ENCODE results near the gene HLCS.
"Not testable (repeated sequence)": the region's sequence is repeated elsewhere in the genome, so short reads cannot be mapped to it uniquely, and the experiment has no call there.

Gene HLCS

DNA sequence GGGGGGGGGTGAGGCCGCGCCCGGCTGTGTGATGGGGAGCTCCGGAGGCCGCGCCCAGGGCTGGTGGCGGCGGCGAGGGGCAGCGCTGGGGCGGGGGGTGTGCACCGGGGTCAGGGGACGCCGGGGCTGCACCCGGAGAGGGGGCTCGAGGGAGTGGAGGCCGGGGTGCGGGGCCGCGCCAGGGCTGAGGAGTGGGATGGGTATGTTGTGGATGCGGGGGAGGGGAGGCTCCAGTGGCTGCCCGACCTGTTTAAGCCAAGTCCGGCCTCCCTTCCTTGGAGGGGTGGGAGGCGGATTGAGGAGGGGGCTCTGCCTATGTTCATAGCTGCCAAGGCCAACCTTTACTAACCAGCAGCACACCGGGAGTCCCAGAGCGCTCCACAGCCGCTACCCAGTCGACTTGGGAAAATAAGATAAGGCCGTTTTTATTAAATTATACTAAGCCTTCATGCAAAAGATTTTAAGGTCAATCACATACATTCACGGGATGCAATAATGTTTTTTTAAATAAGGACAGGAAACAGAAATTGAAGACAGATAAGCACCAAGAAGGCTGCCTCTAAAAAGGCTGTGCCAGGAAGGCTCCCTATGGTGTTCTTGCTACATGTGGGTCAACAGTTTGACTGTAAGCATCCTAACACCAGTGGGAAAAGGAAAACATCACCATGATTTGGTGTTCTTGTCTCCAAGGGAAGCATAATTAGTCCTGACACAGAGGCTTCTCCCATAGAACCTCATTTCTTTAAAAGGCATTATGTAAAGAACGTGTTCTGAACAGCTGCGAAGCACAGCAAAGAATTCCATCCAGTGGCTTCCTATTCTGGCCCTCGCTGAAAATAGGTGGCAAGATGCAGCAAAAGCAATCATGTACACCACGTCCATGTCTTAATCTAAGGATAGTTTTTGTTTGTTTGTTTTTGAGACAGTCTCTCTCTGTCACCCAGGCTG is 626 bp upstream of the HLCS start:
- Histone ChIP-seq H3K9ac (ENCODE audit: low read depth, low read length) (peak overlapping the region; percentile 55), H3K36me3 (ENCODE audit: insufficient read depth, low read length) (no peaks in the 10 kb centered on the region), H3K4me3 (ENCODE audit: low read length) (peak overlapping the region; percentile 68), H3K27ac (ENCODE audit: low read depth, low read length) (peak overlapping the region; percentile 59; the same call in 1 of the 2 replicates), H3K4me1 (ENCODE audit: insufficient read depth, low read length) (0 out of 2 replicates have a peak, but pooled peaks cover 6% of the 10 kb centered on the region), H3K9me3 (ENCODE audit: insufficient read depth, low read depth, low read length) (no peaks in the 10 kb centered on the region), H3K27me3 (ENCODE audit: insufficient read depth, low read length) (no peaks in the 10 kb centered on the region)
- 17% methylated on average over 33 of the region's 34 CpGs for WGBS

DNA sequence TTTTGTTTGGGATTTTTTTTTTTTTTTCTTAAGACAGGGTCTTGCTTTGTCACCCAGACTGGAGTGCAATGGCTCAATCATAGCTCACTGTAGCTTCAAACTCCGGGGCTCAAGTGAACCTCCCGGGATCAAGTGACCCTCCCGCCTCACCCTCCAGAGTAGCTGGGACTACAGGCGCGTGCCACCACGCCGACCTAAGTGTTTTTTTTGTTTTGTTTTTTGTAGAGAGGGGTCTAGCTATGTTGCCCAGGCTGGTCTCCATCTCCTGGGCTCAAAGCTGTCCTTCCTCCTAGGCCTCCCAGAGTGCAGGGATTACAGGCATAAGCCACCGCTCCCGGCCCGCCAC is 776 bp downstream of the HLCS start:
- 50% methylated on average over 10 of the region's 10 CpGs for WGBS

DNA sequence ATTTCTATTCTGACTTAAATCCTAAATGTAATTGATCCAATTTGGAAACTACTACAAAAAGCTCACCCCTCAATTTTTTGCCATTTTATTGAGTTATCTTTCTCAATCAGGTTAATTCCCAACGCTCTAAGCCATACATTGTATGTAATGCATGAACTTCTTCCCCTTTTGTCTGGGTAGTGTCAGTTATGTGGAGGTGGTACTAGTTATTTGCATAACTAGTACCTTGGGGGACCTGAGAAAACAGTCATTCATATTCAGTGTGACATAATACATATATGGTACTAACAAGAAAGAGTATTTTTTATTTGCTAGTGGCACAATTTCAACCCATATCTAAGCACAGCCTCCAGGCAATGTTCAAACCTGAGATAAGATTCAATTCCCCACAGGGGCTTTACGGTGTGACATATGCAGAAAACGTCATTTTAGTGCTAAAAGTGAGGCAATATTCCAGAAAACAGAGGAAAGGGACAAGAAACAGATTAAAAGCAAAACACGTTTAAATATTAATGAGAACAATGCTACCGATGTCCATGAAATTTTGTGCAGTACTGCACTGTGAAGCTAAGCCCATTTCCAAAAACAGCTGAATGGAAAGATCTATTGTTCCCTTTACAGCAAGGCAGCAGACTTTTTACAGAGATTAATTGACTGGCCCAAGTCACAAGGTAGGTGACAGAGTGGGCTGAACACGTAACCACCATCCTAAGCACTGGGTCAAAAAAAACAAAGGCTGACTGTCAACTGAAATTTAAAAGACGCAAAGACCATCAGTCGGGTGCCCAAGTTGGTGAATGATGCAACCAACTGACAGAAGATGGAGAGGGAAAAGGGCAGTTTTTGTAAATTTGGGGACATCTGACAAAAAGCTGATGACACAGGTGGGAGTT is 1.4 kb downstream of the HLCS start:
- peak overlapping the region; percentile 77; the same call in 1 of the 2 replicates for H3K4me3 ChIP-seq (ENCODE audit: low read length)
- no peaks in the 10 kb centered on the region for H3K27me3 ChIP-seq (ENCODE audit: insufficient read depth, low read length)
- 84% methylated on average over 7 of the region's 8 CpGs for WGBS
- no peak overlapping the region for H3K27ac ChIP-seq (ENCODE audit: low read depth, low read length)
- peaks cover 8% of the 10 kb centered on the region; the same call in 1 of the 2 replicates for H3K36me3 ChIP-seq (ENCODE audit: insufficient read depth, low read length)
- H3K9me3 ChIP-seq (ENCODE audit: insufficient read depth, low read depth, low read length), result no peaks in the 10 kb centered on the region
- H3K9ac ChIP-seq (ENCODE audit: low read depth, low read length), result no peak overlapping the region
- 0 out of 2 replicates have a peak, but pooled peaks cover 6% of the 10 kb centered on the region for H3K4me1 ChIP-seq (ENCODE audit: insufficient read depth, low read length)

More for the DNA sequence above, 776 bp downstream of the HLCS start:
- Histone ChIP-seq H3K9me3 (ENCODE audit: insufficient read depth, low read depth, low read length) (no peaks in the 10 kb centered on the region), H3K9ac (ENCODE audit: low read depth, low read length) (peak overlapping the region; percentile 78), H3K27ac (ENCODE audit: low read depth, low read length) (peak overlapping the region; percentile 71; the same call in 1 of the 2 replicates), H3K36me3 (ENCODE audit: insufficient read depth, low read length) (peaks cover 7% of the 10 kb centered on the region; the same call in 1 of the 2 replicates), H3K4me1 (ENCODE audit: insufficient read depth, low read length) (0 out of 2 replicates have a peak, but pooled peaks cover 6% of the 10 kb centered on the region), H3K27me3 (ENCODE audit: insufficient read depth, low read length) (no peaks in the 10 kb centered on the region), H3K4me3 (ENCODE audit: low read length) (peak overlapping the region; percentile 77)

DNA sequence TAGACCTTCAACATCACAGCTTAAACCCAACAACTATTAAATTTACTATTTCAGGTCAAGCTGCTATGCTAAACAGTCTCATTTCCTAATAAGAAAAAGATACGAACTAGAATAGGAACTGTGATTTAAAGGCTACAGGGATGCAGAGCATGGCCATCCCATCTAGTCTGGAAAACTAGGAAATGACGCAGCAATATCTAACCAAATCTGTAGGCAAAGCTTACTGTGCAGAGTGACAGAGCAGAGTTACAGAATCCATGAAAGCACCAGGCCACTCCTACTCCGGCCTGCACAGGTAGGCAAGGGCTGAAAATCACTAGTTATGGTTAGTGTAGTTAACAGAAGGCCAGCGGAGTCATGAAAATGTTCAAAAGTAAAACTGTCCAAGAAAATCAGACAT is 2.1 kb downstream of the HLCS start:
- WGBS, result 96% methylated on average over 4 of the region's 4 CpGs
- Histone ChIP-seq H3K4me1 (ENCODE audit: insufficient read depth, low read length) (0 out of 2 replicates have a peak, but pooled peaks cover 6% of the 10 kb centered on the region), H3K4me3 (ENCODE audit: low read length) (no peak overlapping the region), H3K36me3 (ENCODE audit: insufficient read depth, low read length) (peaks cover 8% of the 10 kb centered on the region; the same call in 1 of the 2 replicates), H3K9me3 (ENCODE audit: insufficient read depth, low read depth, low read length) (no peaks in the 10 kb centered on the region), H3K27ac (ENCODE audit: low read depth, low read length) (no peak overlapping the region), H3K27me3 (ENCODE audit: insufficient read depth, low read length) (no peaks in the 10 kb centered on the region), H3K9ac (ENCODE audit: low read depth, low read length) (no peak overlapping the region)

DNA sequence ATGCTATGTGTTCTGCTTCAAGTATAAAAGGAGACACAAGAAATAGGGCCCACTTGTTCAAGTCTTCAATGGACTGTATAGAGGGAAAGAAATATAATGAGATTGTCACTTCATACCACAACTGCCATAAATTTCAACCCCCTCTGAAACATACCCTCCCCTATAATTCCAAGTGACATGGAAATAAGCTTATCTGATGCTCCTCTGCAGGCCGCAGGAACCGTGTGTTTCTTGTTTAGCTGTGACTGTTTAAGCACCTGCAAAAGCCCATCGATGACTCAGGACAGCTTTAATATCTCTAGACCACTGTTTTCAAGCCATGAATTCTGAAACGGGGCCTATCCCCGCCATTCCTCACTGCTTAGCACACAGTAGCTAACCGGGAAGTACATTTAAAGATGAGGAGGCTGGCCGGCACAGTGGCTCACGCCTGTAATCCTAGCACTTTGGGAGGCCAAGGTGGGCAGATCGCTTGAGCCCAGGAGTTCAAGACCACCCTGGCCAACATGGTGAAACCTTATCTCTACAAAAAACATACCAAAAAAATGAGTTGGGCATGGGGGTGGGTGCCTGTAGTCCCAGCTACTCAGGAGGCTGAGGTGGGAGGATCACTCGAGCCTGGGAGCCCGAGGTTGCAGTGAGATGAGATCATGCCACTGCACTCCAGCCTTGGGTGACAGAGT is 4.2 kb downstream of the HLCS start:
- H3K4me1 ChIP-seq (ENCODE audit: insufficient read depth, low read length), result 0 out of 2 replicates have a peak, but pooled peaks cover 5% of the 10 kb centered on the region
- peaks cover 8% of the 10 kb centered on the region; the same call in 1 of the 2 replicates for H3K36me3 ChIP-seq (ENCODE audit: insufficient read depth, low read length)
- H3K27ac ChIP-seq (ENCODE audit: low read depth, low read length), result no peak overlapping the region
- no peak overlapping the region for H3K9ac ChIP-seq (ENCODE audit: low read depth, low read length)
- H3K9me3 ChIP-seq (ENCODE audit: insufficient read depth, low read depth, low read length), result no peaks in the 10 kb centered on the region
- no peaks in the 10 kb centered on the region for H3K27me3 ChIP-seq (ENCODE audit: insufficient read depth, low read length)
- 93% methylated on average over 11 of the region's 11 CpGs for WGBS
- H3K4me3 ChIP-seq (ENCODE audit: low read length), result no peak overlapping the region

DNA sequence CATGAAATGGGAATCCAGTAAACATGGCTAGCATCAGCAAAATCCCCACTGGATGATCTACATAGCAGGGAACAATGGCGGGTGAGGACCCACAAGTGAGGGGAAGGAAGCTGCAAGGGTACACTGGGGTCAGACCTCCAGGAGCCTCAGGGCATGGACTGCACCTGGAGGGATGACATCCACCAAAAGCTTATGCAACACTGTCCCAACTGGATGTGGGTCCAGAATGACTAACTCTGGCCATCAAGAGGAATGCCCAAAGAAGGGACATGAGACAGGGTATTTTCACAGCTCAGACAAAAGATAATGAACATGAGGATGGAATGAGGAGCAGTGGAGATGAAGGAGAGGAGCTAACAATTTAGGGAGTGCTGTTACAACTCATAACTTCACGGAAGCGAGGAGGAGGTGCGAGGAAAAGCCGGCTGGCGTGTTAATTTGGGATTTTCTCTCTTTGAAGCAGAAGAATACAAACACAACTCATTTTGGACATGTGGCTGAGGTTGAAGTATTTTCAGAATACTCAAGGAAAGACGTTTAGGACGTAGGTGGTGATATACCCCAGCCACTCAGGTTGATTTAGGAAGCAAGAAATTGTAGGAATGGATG is 5.7 kb downstream of the HLCS start:
- no peaks in the 10 kb centered on the region for H3K27me3 ChIP-seq (ENCODE audit: insufficient read depth, low read length)
- H3K36me3 ChIP-seq (ENCODE audit: insufficient read depth, low read length), result peaks cover 8% of the 10 kb centered on the region; the same call in 1 of the 2 replicates
- 88% methylated on average over 6 of the region's 8 CpGs for WGBS
- H3K27ac ChIP-seq (ENCODE audit: low read depth, low read length), result no peak overlapping the region
- no peak overlapping the region for H3K4me3 ChIP-seq (ENCODE audit: low read length)
- H3K9ac ChIP-seq (ENCODE audit: low read depth, low read length), result no peak overlapping the region
- 0 out of 2 replicates have a peak, but pooled peaks cover 3% of the 10 kb centered on the region for H3K4me1 ChIP-seq (ENCODE audit: insufficient read depth, low read length)
- no peaks in the 10 kb centered on the region for H3K9me3 ChIP-seq (ENCODE audit: insufficient read depth, low read depth, low read length)

DNA sequence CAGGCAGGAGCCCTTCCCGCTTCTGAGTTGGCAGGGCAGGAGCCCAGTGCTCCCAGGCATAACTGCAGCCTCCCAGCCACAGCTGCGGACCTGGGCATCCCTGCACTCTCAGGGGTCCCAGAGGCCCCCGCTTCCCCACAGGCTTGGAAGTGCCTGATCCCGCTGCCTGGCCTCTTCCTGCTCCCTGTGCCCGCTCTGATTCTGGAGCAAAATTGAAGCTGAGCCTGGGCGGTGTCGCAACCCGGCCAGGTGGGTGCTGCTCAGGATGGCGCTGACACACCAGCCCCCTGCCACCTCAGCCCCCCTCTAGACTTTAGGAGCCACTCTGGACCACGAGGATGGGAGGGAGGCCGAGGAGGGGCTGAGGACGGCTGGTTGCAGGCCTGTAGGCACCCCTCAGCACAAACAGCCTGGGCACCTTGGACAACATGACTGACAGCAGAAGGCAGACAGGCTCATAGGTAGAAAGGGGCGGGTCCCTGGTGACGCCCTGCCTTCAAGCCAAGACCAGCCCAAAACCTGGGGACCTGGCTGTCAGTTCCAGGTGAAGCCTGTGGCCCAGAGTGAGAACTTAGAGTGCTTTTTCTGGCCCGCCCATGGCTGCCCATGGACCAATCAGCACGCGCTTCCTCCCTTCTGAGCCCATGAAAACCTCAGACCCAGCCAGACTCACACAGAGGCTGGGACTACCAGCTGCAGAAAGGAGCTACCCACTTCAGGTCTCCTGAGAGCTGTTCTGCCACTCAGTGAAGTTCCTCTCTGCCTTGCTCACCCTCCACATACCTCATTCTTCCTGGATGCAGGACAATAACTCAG is 7.2 kb downstream of the HLCS start:
- WGBS, result 90% methylated on average over 17 of the region's 17 CpGs
- H3K4me3 ChIP-seq (ENCODE audit: low read length), result no peak overlapping the region

DNA sequence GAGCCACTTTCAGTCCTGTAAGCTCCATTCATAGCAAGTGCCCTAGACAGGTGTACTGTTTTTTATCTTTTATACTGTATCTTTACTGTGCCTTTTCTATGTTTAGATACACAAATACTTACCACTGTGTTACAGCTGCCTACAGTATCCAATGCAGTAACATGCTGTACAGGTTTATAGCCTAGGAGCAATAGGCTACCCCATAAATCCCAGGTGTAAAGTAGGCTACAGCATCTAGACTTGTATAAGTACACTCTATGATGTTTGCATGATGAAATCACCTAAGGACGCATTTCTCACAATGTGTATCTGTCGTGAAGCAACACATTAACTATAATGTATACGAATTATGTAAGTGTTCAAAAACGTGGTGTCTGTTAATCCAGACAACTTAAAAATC is 10.7 kb downstream of the HLCS start:
- Histone ChIP-seq H3K9ac (ENCODE audit: low read depth, low read length) (no peak overlapping the region), H3K27ac (ENCODE audit: low read depth, low read length) (no peak overlapping the region), H3K36me3 (ENCODE audit: insufficient read depth, low read length) (peaks cover 2% of the 10 kb centered on the region; the same call in 1 of the 2 replicates), H3K27me3 (ENCODE audit: insufficient read depth, low read length) (no peaks in the 10 kb centered on the region), H3K4me1 (ENCODE audit: insufficient read depth, low read length) (no peaks in the 10 kb centered on the region), H3K9me3 (ENCODE audit: insufficient read depth, low read depth, low read length) (no peaks in the 10 kb centered on the region), H3K4me3 (ENCODE audit: low read length) (no peak overlapping the region)
- WGBS, result 94% methylated on average over 4 of the region's 4 CpGs

More for the DNA sequence above, 7.2 kb downstream of the HLCS start:
- no peaks in the 10 kb centered on the region for H3K9me3 ChIP-seq (ENCODE audit: insufficient read depth, low read depth, low read length)
- no peak overlapping the region for H3K27ac ChIP-seq (ENCODE audit: low read depth, low read length)
- H3K36me3 ChIP-seq (ENCODE audit: insufficient read depth, low read length), result peaks cover 8% of the 10 kb centered on the region; the same call in 1 of the 2 replicates
- H3K27me3 ChIP-seq (ENCODE audit: insufficient read depth, low read length), result no peaks in the 10 kb centered on the region
- H3K4me1 ChIP-seq (ENCODE audit: insufficient read depth, low read length), result no peaks in the 10 kb centered on the region
- H3K9ac ChIP-seq (ENCODE audit: low read depth, low read length), result no peak overlapping the region

DNA sequence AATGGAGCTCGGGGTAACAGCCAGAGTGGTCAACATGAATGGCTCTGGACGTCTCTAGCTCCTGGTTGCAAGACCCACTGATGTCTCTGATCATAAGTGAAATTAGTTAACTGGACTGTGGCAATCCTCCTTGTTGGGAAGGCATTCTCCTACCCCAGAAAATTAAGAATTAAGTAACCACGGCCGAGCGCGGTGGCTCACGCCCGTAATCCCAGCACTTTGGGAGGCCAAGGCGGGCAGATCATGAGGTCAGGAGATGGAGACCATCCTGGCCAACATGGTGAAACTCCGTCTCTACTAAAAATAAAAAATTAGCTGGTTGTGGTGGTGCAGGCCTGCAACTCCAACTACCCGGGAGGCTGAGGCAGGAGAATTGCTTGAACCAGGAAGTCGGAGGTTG is 14.1 kb downstream of the HLCS start:
- not testable (repeated sequence) for H3K27ac ChIP-seq (ENCODE audit: low read depth, low read length); H3K4me1 ChIP-seq (ENCODE audit: insufficient read depth, low read length); H3K9me3 ChIP-seq (ENCODE audit: insufficient read depth, low read depth, low read length); H3K9ac ChIP-seq (ENCODE audit: low read depth, low read length); H3K27me3 ChIP-seq (ENCODE audit: insufficient read depth, low read length); H3K4me3 ChIP-seq (ENCODE audit: low read length); H3K36me3 ChIP-seq (ENCODE audit: insufficient read depth, low read length)
- 95% methylated on average over 12 of the region's 12 CpGs for WGBS
